Liver (tissue), 9 donors: Measurements from ENCODE around the gene RARA. TPM values are rescaled to one million over a fixed set of nuclear protein-coding genes. Genes with fewer than 3 reads are reported as not detected.
"Not testable (repeated sequence)": the region's sequence is repeated elsewhere in the genome, so short reads cannot be mapped to it uniquely, and the experiment has no call there.

Source experiments
- DNase-seq: peaks from one replicate; pipeline ENCODE4 v3.0.0-alpha.2; 2017; ENCODE audit warnings: low spot score
- H3K27ac ChIP-seq, 2 donors: one replicate each; pipeline ENCODE4 v1.7.0; 2013; ENCODE audit warnings: inconsistent platforms in 2 of 2, low read length in 2 of 2, control low read depth in 1 of 2, low read depth in 1 of 2, mild to moderate bottlenecking in 1 of 2
- H3K27me3 ChIP-seq, 4 donors: one replicate each; pipeline versions ENCODE4 v1.6.1 to v1.7.0; 2013; ENCODE audit warnings: low read length in 3 of 4, inconsistent platforms in 1 of 4, mild to moderate bottlenecking in 1 of 4, moderate library complexity in 1 of 4; ENCODE audit not compliant: control insufficient read depth in 4 of 4, insufficient read depth in 4 of 4
- H3K36me3 ChIP-seq, 4 donors: one replicate each; pipeline versions ENCODE4 v1.6.1 to v1.7.0; 2013; ENCODE audit warnings: low read length in 3 of 4, mild to moderate bottlenecking in 3 of 4, low read depth in 1 of 4, moderate library complexity in 1 of 4; ENCODE audit not compliant: control insufficient read depth in 4 of 4, insufficient read depth in 3 of 4
- H3K4me1 ChIP-seq, 4 donors: one replicate each; pipeline versions ENCODE4 v1.6.1 to v1.7.0; 2013; ENCODE audit warnings: low read length in 3 of 4, mild to moderate bottlenecking in 3 of 4, moderate library complexity in 1 of 4; ENCODE audit not compliant: control insufficient read depth in 4 of 4, insufficient read depth in 4 of 4
- H3K4me3 ChIP-seq, 3 donors: one replicate each; pipeline versions ENCODE4 v1.6.1 to v1.7.0; 2013; ENCODE audit warnings: low read length in 3 of 3, control low read depth in 1 of 3, low read depth in 1 of 3, mild to moderate bottlenecking in 1 of 3
- H3K9ac ChIP-seq, 2 donors: one replicate each; pipeline ENCODE4 v1.7.0; 2013; ENCODE audit warnings: low read length in 2 of 2, mild to moderate bottlenecking in 2 of 2, moderate library complexity in 2 of 2, control low read depth in 1 of 2, low read depth in 1 of 2
- H3K9me3 ChIP-seq, 4 donors: one replicate each; pipeline versions ENCODE4 v1.6.1 to v1.7.0; 2013; ENCODE audit warnings: low read length in 3 of 4; ENCODE audit not compliant: control insufficient read depth in 4 of 4
- CTCF ChIP-seq: fragments of 150-350 bp; IDR thresholded peaks from 2 replicates; pipeline ENCODE4 v1.5.1; 2017; ENCODE audit warnings: improper control_type of control experiment, low read depth, low read length; ENCODE audit not compliant: missing input control
- EGR1 ChIP-seq, 2 donors: IDR thresholded peaks; 2 replicates each; pipeline ENCODE4 v1.6.1; 2016 to 2018; ENCODE audit warnings: antibody characterized with exemption in 2 of 2, low read depth in 2 of 2
- FOXA1 ChIP-seq: IDR thresholded peaks from 2 replicates; pipeline ENCODE4 v1.6.1; 2016; ENCODE audit warnings: antibody characterized with exemption
- FOXA2 ChIP-seq: IDR thresholded peaks from 2 replicates; pipeline ENCODE4 v1.6.1; 2016; ENCODE audit warnings: antibody characterized with exemption
- GABPA ChIP-seq, 2 donors: IDR thresholded peaks in 1 of 2; conservative IDR thresholded peaks in 1 of 2; 2 replicates each; pipeline ENCODE4 v1.6.1; 2016; ENCODE audit warnings: antibody characterized with exemption in 2 of 2, mild to moderate bottlenecking in 1 of 2, moderate library complexity in 1 of 2
- HNF4G ChIP-seq: IDR thresholded peaks from 2 replicates; pipeline ENCODE4 v1.6.1; 2016; ENCODE audit warnings: antibody characterized with exemption
- JUND ChIP-seq, 2 donors: IDR thresholded peaks; 2 replicates each; pipeline ENCODE4 v1.6.1; 2016; ENCODE audit warnings: antibody characterized with exemption in 2 of 2
- NR2F2 ChIP-seq: IDR thresholded peaks from 2 replicates; pipeline ENCODE4 v1.6.1; 2016; ENCODE audit warnings: antibody characterized with exemption
- RAD21 ChIP-seq, 2 donors: IDR thresholded peaks; 2 replicates each; pipeline ENCODE4 v1.6.1; 2016; ENCODE audit warnings: antibody characterized with exemption in 2 of 2, mild to moderate bottlenecking in 2 of 2
- REST ChIP-seq: IDR thresholded peaks from 2 replicates; pipeline ENCODE4 v1.6.1; 2016; ENCODE audit warnings: antibody characterized with exemption, mild to moderate bottlenecking
- RXRA ChIP-seq, 2 donors: IDR thresholded peaks; 2 replicates each; pipeline ENCODE4 v1.6.1; 2017 to 2018; ENCODE audit warnings: antibody characterized with exemption in 2 of 2, mild to moderate bottlenecking in 1 of 2
- SP1 ChIP-seq: IDR thresholded peaks from 2 replicates; pipeline ENCODE4 v1.6.1; 2018; ENCODE audit warnings: antibody characterized with exemption, mild to moderate bottlenecking
- TAF1 ChIP-seq: conservative IDR thresholded peaks from 2 replicates; pipeline ENCODE4 v1.6.1; 2016; ENCODE audit warnings: antibody characterized with exemption, mild to moderate bottlenecking
- YY1 ChIP-seq: IDR thresholded peaks from 2 replicates; pipeline ENCODE4 v1.6.1; 2016; ENCODE audit warnings: antibody characterized with exemption, mild to moderate bottlenecking
- WGBS: extraction: QIAGEN DNeasy Blood & Tissue Kit; methylation state at CpG from one replicate; pipeline ENCODE4 v1.1.7; 2013; 5-methylcytosine and 5-hydroxymethylcytosine counted together
- polyA plus RNA-seq, 2 donors: library from polyadenylated mRNA; stranded (reverse) in 1 of 2; unstranded in 1 of 2; fragments of 200-250 nt in 1 of 2; fragments of >200 nt in 1 of 2; fragmentation: Nextera tagmentation in 1 of 2; extraction: Ambion mirVana in 1 of 2; gene quantifications; one replicate each; pipeline versions ENCODE4 v1.2.1 to v1.2.3, GENCODE V29; 2013 to 2015
- total RNA-seq, 2 donors: library from RNA; depleted of rRNA; stranded (reverse); fragments of >200 nt; gene quantifications; one replicate each; pipeline ENCODE4 v1.2.3, GENCODE V29; 2014
- TF ChIP-seq, protein P1 (sequence below): IDR thresholded peaks from 2 replicates; pipeline ENCODE4 v1.6.1; 2016; ENCODE audit warnings: antibody characterized with exemption
- TF ChIP-seq, protein P2 (sequence below): IDR thresholded peaks from 2 replicates; pipeline ENCODE4 v1.6.1; 2016; ENCODE audit warnings: antibody characterized with exemption
- donor health status: healthy.
- donor health status: healthy.
- donor health status: healthy.
- donor health status: healthy.
- donor health status: healthy.

The RARA gene
- total and polyA plus RNA-seq, 4 donors = 6.6 to 26.2 (median 10.8) TPM

GRCh38 chr17:40366076-40366860, 57.3 kb downstream of the RARA start:
- WGBS = 97% methylated on average over 18 of the region's 18 CpGs
- H3K9me3 ChIP-seq = no peaks in the 10 kb centered on the region
- TF ChIP-seq EGR1 (IDR thresholded peaks at IDR 0.05; ENCODE audit: low read depth in 2 of 2) = no peak
- no peak for TF ChIP-seq FOXA2
- TF ChIP-seq REST = no peak
- TF ChIP-seq NR2F2 = no peak
- TF ChIP-seq HNF4G = no peak
- TF ChIP-seq YY1 = no peak
- TF ChIP-seq, protein P1, sequence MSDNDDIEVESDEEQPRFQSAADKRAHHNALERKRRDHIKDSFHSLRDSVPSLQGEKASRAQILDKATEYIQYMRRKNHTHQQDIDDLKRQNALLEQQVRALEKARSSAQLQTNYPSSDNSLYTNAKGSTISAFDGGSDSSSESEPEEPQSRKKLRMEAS = no peak
- no peak for TF ChIP-seq SP1
- TF ChIP-seq GABPA (IDR thresholded peaks at IDR 0.05 in 1 of 2, conservative IDR thresholded peaks at IDR 0.05 in 1 of 2) = no peak
- TF ChIP-seq RAD21 (IDR thresholded peaks at IDR 0.05) = no peak
- no peak for TF ChIP-seq RXRA (IDR thresholded peaks at IDR 0.05)
- TF ChIP-seq, protein P2, sequence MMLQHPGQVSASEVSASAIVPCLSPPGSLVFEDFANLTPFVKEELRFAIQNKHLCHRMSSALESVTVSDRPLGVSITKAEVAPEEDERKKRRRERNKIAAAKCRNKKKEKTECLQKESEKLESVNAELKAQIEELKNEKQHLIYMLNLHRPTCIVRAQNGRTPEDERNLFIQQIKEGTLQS = no peak
- no peak for TF ChIP-seq TAF1
- TF ChIP-seq FOXA1 = no peak
- H3K36me3 ChIP-seq = no peaks in the 10 kb centered on the region
- H3K27ac ChIP-seq = no peak overlapping the region
- H3K9ac ChIP-seq = no peak overlapping the region
- H3K4me1 ChIP-seq = peaks cover 3 to 23% (median 15%) of the 10 kb centered on the region in 4 donors
- DNase-seq = no peak
- H3K4me3 ChIP-seq = no peak overlapping the region
- no peaks in the 10 kb centered on the region for H3K27me3 ChIP-seq

DNA sequence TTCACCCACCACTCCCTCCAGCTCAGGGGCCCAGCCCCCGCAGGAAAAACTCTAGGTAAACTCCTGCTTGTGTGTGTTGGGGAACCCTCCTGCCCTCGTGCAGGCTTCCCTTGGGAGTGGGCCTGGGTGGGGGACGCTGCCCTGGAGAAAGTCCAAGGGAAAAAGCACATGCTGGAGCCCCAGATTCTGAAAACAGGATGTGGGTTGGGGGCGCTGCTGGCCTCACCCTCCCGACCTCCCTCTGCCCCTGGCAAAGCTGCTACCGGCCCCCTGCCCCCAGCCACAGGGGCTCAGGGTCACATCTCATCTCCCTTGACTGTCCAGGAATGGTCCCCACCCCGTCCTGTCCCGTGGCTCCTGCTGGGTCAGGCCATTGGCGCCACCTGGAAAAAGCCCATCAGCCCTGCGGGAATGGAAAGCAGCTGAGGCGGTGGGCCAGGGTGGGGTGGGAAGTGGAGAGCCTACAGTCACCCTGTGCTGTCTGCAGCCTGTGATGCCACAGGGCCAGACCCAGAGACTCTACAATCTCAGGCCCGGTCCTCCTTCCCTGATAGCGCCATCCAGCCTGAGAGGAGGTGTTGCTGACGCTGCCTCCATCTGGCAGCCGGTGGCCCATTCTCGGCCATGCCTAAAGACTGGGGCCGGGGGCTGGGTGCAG, 58.0 kb downstream of the RARA start:
- WGBS = 87% methylated on average over 17 of the region's 17 CpGs
- no peak for DNase-seq

DNA sequence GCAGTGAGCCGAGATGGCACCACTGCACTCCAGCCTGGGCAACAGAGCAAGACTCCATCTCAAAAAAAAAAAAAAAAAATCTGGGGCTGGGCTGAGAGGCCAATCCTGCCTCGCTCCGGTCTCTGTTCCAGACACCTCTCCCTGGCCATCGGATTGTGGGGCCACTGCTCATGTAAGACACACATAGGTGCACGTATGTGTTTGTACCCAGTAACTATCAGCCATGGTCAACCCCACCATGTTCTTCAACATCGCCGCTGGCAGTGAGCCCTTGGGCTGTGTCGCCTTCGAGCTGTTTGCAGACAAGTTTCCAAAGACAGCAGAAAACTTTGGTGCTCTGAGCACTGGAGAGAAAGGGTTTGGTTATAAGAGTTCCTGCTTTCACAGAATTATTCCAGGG, 58.7 kb downstream of the RARA start:
- not testable (repeated sequence) for H3K27me3 ChIP-seq, DNase-seq, H3K9me3 ChIP-seq, H3K4me3 ChIP-seq, H3K9ac ChIP-seq, H3K27ac ChIP-seq, H3K36me3 ChIP-seq
- WGBS = 90% methylated on average over 9 of the region's 9 CpGs
- peaks cover 3 to 17% (median 9%) of the 10 kb centered on the region in 4 donors for H3K4me1 ChIP-seq

More for the DNA sequence above, 58.0 kb downstream of the RARA start:
- TF ChIP-seq JUND (IDR thresholded peaks at IDR 0.05) (no peak), NR2F2 (no peak), CTCF (no peak), HNF4G (no peak), RXRA (IDR thresholded peaks at IDR 0.05) (no peak)
- TF ChIP-seq, protein P2 = no peak
- H3K27ac ChIP-seq = no peak overlapping the region
- no peak overlapping the region for H3K9ac ChIP-seq
- no peak overlapping the region for H3K4me3 ChIP-seq
- H3K27me3 ChIP-seq = no peaks in the 10 kb centered on the region
- H3K36me3 ChIP-seq = no peaks in the 10 kb centered on the region
- H3K4me1 ChIP-seq = peaks cover 3 to 23% (median 15%) of the 10 kb centered on the region in 4 donors
- no peaks in the 10 kb centered on the region for H3K9me3 ChIP-seq
